Neutrophil (primary cell): ENCODE measurements around the gene MMAB.

ENCODE experiments used
- H3K27ac ChIP-seq: fragments of 200-600 bp; sonication (generic); 2 replicates; pipeline ENCODE4 v1.5.1; 2016; ENCODE audit warnings: mild to moderate bottlenecking, moderate library complexity
- H3K27me3 ChIP-seq: fragments of 200-600 bp; sonication (generic); 2 replicates; pipeline ENCODE4 v1.6.0; 2016; ENCODE audit warnings: mild to moderate bottlenecking
- H3K36me3 ChIP-seq: fragments of 200-600 bp; sonication (generic); 2 replicates; pipeline ENCODE4 v1.5.1; 2017
- H3K4me1 ChIP-seq, 2 experiments: fragments of 200-600 bp in 1 of 2; sonication (generic) in 1 of 2; 1 replicate in 1 of 2; 2 replicates in 1 of 2; pipeline versions ENCODE4 v1.5.1 to v1.6.1; 2013 to 2016; ENCODE audit warnings: low read depth in 1 of 2, low read length in 1 of 2, mild to moderate bottlenecking in 1 of 2, moderate library complexity in 1 of 2; ENCODE audit not compliant: control insufficient read depth in 1 of 2, insufficient read depth in 1 of 2
- H3K4me3 ChIP-seq, 2 experiments: fragments of 200-600 bp in 1 of 2; sonication (generic) in 1 of 2; 1 replicate in 1 of 2; 2 replicates in 1 of 2; pipeline ENCODE4 v1.5.1; 2013 to 2016; ENCODE audit warnings: low read depth in 1 of 2, low read length in 1 of 2, mild to moderate bottlenecking in 1 of 2, moderate library complexity in 1 of 2
- H3K9me3 ChIP-seq: fragments of 200-600 bp; sonication (generic); 2 replicates; pipeline ENCODE4 v1.5.1; 2016
- TF ChIP-seq, protein P1 (sequence below): fragments of 200-600 bp; sonication (generic); IDR thresholded peaks from 2 replicates; pipeline ENCODE4 v1.5.1; 2016; ENCODE audit warnings: antibody characterized with exemption

Gene MMAB

DNA sequence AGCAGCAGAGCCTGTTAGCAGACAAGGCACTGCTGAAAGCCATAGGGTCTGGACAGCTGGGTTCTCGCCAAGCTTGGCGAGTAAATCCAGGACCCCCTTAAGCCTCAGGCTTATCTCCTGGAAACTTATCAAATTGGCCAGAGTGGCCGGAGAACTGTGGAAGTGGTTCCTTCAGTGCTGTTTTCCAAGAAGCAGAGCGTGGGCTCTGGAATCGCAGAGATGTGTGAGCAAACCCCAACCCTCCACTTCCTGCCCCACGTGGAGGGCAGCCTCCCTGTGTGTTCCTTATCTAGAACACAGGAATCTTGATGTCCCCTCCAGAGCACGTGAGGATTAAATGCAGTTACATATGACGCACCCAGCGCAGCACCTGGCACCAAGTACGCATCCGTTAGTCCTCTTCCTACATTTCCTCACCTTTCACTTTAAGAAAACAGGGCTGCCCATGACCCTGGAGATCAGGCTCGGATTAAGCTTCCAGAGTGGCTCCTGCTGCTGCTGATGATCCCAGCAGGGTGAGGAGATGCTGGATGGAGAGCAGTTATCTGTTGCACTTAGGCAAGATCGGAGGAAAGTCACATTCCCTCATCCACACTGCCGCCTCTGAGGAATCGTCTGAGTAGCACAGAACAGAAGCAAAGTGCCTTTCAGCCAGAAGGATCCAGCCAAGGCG, 35.0 kb downstream of the MMAB start:
- TF ChIP-seq, protein P1, sequence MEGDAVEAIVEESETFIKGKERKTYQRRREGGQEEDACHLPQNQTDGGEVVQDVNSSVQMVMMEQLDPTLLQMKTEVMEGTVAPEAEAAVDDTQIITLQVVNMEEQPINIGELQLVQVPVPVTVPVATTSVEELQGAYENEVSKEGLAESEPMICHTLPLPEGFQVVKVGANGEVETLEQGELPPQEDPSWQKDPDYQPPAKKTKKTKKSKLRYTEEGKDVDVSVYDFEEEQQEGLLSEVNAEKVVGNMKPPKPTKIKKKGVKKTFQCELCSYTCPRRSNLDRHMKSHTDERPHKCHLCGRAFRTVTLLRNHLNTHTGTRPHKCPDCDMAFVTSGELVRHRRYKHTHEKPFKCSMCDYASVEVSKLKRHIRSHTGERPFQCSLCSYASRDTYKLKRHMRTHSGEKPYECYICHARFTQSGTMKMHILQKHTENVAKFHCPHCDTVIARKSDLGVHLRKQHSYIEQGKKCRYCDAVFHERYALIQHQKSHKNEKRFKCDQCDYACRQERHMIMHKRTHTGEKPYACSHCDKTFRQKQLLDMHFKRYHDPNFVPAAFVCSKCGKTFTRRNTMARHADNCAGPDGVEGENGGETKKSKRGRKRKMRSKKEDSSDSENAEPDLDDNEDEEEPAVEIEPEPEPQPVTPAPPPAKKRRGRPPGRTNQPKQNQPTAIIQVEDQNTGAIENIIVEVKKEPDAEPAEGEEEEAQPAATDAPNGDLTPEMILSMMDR, result no peak
- Histone ChIP-seq H3K4me1 (no peaks in the 10 kb centered on the region), H3K27me3 (no peaks in the 10 kb centered on the region), H3K27ac (no peak overlapping the region), H3K36me3 (peaks cover 34% of the 10 kb centered on the region), H3K4me3 (no peak overlapping the region), H3K9me3 (no peaks in the 10 kb centered on the region)

DNA sequence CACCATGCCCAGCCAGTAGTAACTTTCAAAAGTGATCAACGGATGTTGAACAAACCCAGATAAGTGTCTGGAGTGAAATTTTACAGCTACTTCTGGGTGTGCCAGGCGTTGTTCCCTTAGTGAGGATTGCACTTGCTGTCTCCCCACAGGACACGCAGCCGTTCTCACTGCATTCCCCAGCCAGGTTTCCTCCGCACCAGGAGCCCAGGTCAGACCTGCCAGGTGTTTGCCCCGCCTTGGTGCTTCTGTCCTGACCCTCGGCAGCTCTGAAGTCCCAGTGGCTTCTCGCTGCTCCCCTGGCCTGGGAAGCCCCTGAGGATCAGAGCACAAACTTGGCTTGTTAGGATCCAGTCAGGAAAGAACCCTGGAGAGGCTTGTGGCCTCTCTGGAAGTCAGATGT, 36.2 kb downstream of the MMAB start:
- Histone ChIP-seq H3K27me3 (no peaks in the 10 kb centered on the region), H3K9me3 (no peaks in the 10 kb centered on the region), H3K4me3 (no peak overlapping the region), H3K27ac (no peak overlapping the region), H3K36me3 (peaks cover 45% of the 10 kb centered on the region), H3K4me1 (no peaks in the 10 kb centered on the region)
- TF ChIP-seq, protein P1, result no peak

DNA sequence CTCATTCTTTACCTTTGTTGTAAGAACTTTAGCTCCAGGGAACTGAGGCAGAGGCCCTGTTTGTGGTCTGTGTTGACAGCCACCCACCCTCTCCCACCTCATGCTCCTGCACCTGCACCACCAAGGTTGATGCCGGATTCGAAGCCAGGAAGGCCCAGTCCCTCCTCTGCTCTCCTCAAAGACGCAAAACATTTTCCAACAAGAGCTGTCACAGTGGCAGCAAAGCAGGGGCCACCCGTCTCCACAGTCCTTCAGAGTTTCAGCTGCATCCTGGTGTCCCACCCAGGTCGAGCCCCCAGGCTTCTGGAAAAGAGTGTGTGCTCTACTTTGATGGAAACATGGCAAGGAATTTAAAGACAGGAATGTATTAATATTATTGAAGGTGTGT, 37.4 kb downstream of the MMAB start:
- Histone ChIP-seq H3K4me1 (no peaks in the 10 kb centered on the region), H3K4me3 (no peak overlapping the region), H3K9me3 (no peaks in the 10 kb centered on the region), H3K36me3 (peaks cover 58% of the 10 kb centered on the region), H3K27me3 (no peaks in the 10 kb centered on the region), H3K27ac (no peak overlapping the region)
- TF ChIP-seq, protein P1, result no peak

DNA sequence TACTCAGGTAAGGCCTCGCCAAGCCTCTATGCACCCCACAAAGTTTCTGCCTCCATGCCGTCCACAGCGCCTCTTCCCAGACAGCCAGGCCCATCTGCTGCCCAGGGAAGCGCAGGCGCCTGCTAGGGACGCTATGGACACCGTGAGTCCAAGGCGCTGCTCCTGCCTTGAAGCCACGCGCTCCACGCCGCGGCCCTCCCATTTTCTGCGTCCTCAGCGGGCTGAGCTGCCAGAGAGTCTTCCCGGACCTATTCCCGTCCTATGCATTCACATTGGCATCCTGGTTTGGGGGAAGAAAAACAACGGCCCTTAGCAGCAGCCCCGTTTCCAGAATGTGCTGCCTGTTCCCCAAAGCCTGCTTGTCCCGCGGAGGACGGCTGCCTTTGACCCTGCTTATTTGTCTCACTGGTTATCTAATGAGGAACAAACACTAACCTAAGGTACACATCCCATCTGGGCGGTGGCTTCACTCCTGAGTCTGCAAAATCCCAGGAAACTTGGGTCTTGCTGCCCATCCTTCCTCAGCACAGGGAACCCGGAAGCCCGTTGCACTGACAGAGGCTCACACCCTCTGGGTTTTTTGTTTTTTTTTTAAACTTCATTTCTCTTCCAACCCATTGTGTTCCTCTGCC, 38.0 kb downstream of the MMAB start:
- no peaks in the 10 kb centered on the region for H3K9me3 ChIP-seq
- H3K4me1 ChIP-seq, result no peaks in the 10 kb centered on the region
- H3K27ac ChIP-seq, result no peak overlapping the region
- H3K4me3 ChIP-seq, result no peak overlapping the region
- peaks cover 63% of the 10 kb centered on the region for H3K36me3 ChIP-seq
- TF ChIP-seq, protein P1, result no peak
- H3K27me3 ChIP-seq, result no peaks in the 10 kb centered on the region

DNA sequence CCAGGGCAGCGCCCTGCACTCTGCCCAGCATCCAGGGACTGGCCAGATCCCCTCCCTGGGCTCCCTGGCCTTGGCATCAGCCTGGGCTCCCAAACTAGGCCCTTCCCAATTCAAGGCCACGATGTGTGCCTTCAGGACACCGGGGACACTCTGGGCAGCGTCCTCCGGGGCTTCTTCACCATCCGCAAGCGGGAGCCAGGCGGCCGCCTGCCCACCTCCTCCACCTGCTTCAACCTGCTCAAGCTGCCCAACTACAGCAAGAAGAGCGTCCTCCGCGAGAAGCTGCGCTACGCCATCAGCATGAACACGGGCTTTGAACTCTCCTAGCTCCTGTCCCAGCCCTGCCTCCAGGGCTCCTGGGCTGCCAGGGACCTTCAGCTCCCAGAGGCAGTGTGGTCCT, 38.8 kb downstream of the MMAB start:
- TF ChIP-seq, protein P1, result no peak
- peaks cover 72% of the 10 kb centered on the region for H3K36me3 ChIP-seq

More for the DNA sequence above, 38.8 kb downstream of the MMAB start:
- no peak overlapping the region for H3K27ac ChIP-seq
- H3K4me1 ChIP-seq, result no peaks in the 10 kb centered on the region
- no peaks in the 10 kb centered on the region for H3K9me3 ChIP-seq
- H3K27me3 ChIP-seq, result no peaks in the 10 kb centered on the region
- H3K4me3 ChIP-seq, result no peak overlapping the region
